ENCODE measurements around the gene XIRP2. TPM values are rescaled to one million over a fixed set of nuclear protein-coding genes. Genes with fewer than 3 reads are reported as not detected.

The XIRP2 gene, protein sequence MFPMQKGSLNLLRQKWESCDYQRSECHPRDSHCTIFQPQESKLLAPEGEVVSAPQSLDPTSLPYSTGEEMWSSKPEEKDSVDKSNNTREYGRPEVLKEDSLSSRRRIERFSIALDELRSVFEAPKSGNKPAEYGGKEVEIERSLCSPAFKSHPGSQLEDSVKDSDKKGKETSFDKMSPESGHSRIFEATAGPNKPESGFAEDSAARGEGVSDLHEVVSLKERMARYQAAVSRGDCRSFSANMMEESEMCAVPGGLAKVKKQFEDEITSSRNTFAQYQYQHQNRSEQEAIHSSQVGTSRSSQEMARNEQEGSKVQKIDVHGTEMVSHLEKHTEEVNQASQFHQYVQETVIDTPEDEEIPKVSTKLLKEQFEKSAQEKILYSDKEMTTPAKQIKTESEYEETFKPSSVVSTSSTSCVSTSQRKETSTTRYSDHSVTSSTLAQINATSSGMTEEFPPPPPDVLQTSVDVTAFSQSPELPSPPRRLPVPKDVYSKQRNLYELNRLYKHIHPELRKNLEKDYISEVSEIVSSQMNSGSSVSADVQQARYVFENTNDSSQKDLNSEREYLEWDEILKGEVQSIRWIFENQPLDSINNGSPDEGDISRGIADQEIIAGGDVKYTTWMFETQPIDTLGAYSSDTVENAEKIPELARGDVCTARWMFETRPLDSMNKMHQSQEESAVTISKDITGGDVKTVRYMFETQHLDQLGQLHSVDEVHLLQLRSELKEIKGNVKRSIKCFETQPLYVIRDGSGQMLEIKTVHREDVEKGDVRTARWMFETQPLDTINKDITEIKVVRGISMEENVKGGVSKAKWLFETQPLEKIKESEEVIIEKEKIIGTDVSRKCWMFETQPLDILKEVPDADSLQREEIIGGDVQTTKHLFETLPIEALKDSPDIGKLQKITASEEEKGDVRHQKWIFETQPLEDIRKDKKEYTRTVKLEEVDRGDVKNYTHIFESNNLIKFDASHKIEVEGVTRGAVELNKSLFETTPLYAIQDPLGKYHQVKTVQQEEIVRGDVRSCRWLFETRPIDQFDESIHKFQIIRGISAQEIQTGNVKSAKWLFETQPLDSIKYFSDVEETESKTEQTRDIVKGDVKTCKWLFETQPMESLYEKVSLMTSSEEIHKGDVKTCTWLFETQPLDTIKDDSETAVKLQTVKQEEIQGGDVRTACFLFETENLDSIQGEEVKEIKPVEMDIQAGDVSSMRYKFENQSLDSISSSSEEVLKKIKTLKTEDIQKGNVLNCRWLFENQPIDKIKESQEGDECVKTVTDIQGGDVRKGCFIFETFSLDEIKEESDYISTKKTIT (N-terminal part only)
- total RNA-seq (2022; extraction: Qiagen RNA extraction; ENCODE audit: low read depth): not detected in 5 replicates

DNA sequence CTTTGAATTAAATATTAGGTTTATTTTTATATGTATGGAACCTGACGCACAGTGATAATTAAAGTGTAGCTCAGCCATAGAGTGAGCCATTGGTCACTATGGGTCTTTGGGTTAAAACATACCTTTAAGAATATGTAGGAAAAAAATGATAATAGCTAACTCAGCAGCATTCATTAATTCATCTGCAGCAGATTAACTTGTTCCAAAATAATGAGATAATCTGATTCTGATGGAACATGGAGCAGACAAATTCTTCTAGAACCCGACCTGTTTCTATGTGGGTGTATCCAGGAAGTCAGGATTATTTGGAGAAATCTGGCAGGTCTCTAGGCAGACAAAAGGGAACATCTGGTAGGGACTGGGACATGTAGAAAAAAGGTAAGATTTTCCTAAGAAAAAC lies at the start of gene XIRP2:
Gene XIRP2, plus strand, starts transcription at position 301 of the 400 bp plus-strand sequence. CDS start 15,003 bp downstream, outside the sequence.

DNA sequence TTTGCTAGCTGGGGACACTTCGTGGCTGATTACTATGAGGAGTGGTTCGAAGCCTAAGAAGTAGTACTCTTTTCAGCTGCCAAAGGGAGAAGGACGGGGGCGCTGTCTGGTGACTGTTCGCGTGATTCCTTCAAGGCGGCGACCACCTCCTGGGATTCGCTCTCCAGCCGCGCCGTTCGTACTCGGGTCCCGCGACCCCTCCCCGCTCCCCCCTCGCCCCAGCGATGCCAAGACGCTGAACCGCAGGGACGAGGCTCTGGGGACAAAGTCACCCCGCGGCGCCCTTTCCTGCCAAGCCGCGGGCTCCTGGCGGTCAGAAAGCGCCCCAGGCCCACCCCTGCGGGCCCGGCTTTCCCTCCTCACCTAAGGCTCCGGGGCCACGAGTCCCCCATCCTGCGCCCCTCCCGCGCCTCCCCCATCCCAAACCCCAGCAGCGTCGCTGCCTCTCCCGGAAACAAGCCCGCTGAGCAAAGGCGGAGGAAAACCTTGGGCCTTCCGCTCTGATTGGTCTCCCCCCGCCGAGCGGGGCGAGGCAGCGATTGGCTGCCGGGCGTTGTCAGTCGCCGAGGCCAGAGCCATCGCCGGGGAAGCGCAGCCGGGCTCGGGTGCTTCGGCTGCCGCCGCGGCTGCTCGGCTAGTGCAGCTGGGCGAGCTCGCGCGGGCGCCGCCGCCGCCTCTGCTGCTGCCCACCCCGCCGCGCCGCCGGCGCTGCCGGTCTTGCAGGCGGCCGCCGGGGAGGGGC lies 404.3 kb downstream of the XIRP2 start, which contains the start of gene B3GALT1:
Gene B3GALT1, plus strand, starts transcription at position 572 of the 742 bp plus-strand sequence.

All from A549 treated with GW870086 at 1 μM for 4 hours (cell line).